CD14-positive monocyte (primary cell): ENCODE results near the gene ZNF546. TPM values are rescaled to one million over a fixed set of nuclear protein-coding genes. Genes with fewer than 3 reads are reported as not detected.

Experiments
- DNase-seq, 3 donors: peaks; one replicate each; pipeline ENCODE4 v3.0.0-alpha.2; 2011 to 2022
- H2AFZ ChIP-seq: 2 replicates; pipeline ENCODE4 v1.6.0; 2012; ENCODE audit warnings: mild to moderate bottlenecking, low read depth, low read length, inconsistent platforms; ENCODE audit not compliant: insufficient read depth, poor library complexity, severe bottlenecking
- H3K27ac ChIP-seq, 2 donors: 1 replicate in 1 of 2; 2 replicates in 1 of 2; pipeline ENCODE4 v1.5.1; 2012 to 2013; ENCODE audit warnings: low read length in 2 of 2, control low read depth in 1 of 2, inconsistent platforms in 1 of 2, low read depth in 1 of 2, mild to moderate bottlenecking in 1 of 2
- H3K27me3 ChIP-seq, 2 donors: one replicate each; pipeline versions ENCODE4 v1.6.0 to v1.6.1; 2011 to 2013; ENCODE audit warnings: low read length in 2 of 2; ENCODE audit not compliant: control insufficient read depth in 2 of 2, insufficient read depth in 2 of 2
- H3K36me3 ChIP-seq, 2 donors: replicated peaks in 1 of 2; 1 replicate in 1 of 2; 2 replicates in 1 of 2; pipeline versions ENCODE4 v1.5.1 to v1.6.1; 2012 to 2013; ENCODE audit warnings: low read length in 2 of 2, control low read depth in 1 of 2, inconsistent platforms in 1 of 2, mild to moderate bottlenecking in 1 of 2; ENCODE audit not compliant: insufficient read depth in 2 of 2, control insufficient read depth in 1 of 2
- H3K4me1 ChIP-seq, 2 donors: 1 replicate in 1 of 2; 2 replicates in 1 of 2; pipeline versions ENCODE4 v1.5.1 to v1.6.1; 2012 to 2013; ENCODE audit warnings: low read length in 2 of 2, control low read depth in 1 of 2, inconsistent platforms in 1 of 2, mild to moderate bottlenecking in 1 of 2, moderate library complexity in 1 of 2; ENCODE audit not compliant: insufficient read depth in 2 of 2, control insufficient read depth in 1 of 2
- H3K4me2 ChIP-seq: replicated peaks from 2 replicates; pipeline ENCODE3; 2012; ENCODE audit warnings: low read length, moderate library complexity, mild to moderate bottlenecking; ENCODE audit not compliant: poor library complexity, severe bottlenecking; ENCODE audit errors: extremely low read depth
- H3K4me3 ChIP-seq, 3 experiments: fragments of 200-600 bp in 1 of 3; sonication (generic) in 1 of 3; replicated peaks in 1 of 3; 1 replicate in 2 of 3; 2 replicates in 1 of 3; pipeline ENCODE4 v1.5.1; 2011 to 2013; ENCODE audit warnings: low read length in 3 of 3, mild to moderate bottlenecking in 3 of 3, control low read depth in 2 of 3, low read depth in 2 of 3, inconsistent platforms in 1 of 3, moderate library complexity in 1 of 3
- H3K79me2 ChIP-seq: 2 replicates; pipeline ENCODE4 v1.6.0; 2012; ENCODE audit warnings: mild to moderate bottlenecking, control low read depth, inconsistent platforms, low read length, moderate library complexity; ENCODE audit not compliant: insufficient read depth
- H3K9ac ChIP-seq: 2 replicates; pipeline ENCODE4 v1.6.0; 2017; ENCODE audit warnings: low read length, mild to moderate bottlenecking; ENCODE audit not compliant: insufficient read depth, poor library complexity, severe bottlenecking
- H3K9me3 ChIP-seq, 2 donors: replicated peaks in 1 of 2; 1 replicate in 1 of 2; 2 replicates in 1 of 2; pipeline versions ENCODE4 v1.5.1 to v1.6.1; 2012 to 2013; ENCODE audit warnings: low read length in 2 of 2, control low read depth in 1 of 2; ENCODE audit not compliant: control insufficient read depth in 1 of 2, insufficient read depth in 1 of 2
- H4K20me1 ChIP-seq: 2 replicates; pipeline ENCODE4 v1.6.0; 2012; ENCODE audit warnings: mild to moderate bottlenecking, low read length, control low read depth, moderate library complexity; ENCODE audit not compliant: insufficient read depth
- H3K27ac Mint-ChIP-seq, 7 donors: one replicate each; pipeline ENCODE4 v1.8.0; 2020; ENCODE audit warnings: mild to moderate bottlenecking in 7 of 7, mixed read lengths in 7 of 7, moderate library complexity in 6 of 7, inconsistent platforms in 2 of 7
- H3K27me3 Mint-ChIP-seq, 3 donors: one replicate each; pipeline ENCODE4 v1.8.0; 2021 to 2022; ENCODE audit warnings: low read depth in 3 of 3, mild to moderate bottlenecking in 3 of 3, mixed read lengths in 3 of 3, moderate library complexity in 3 of 3, inconsistent platforms in 1 of 3
- H3K36me3 Mint-ChIP-seq, 2 donors: one replicate each; pipeline ENCODE4 v1.8.0; 2020; ENCODE audit warnings: mixed read lengths in 2 of 2, inconsistent platforms in 1 of 2, mild to moderate bottlenecking in 1 of 2
- H3K4me1 Mint-ChIP-seq: one replicate; pipeline ENCODE4 v1.8.0; 2020; ENCODE audit warnings: mild to moderate bottlenecking, mixed read lengths
- H3K4me3 Mint-ChIP-seq, 2 donors: one replicate each; pipeline ENCODE4 v1.8.0; 2020; ENCODE audit warnings: mild to moderate bottlenecking in 2 of 2, mixed read lengths in 2 of 2, moderate library complexity in 1 of 2
- H3K9me3 Mint-ChIP-seq, 7 donors: one replicate each; pipeline ENCODE4 v1.8.0; 2020 to 2022; ENCODE audit warnings: mixed read lengths in 7 of 7, mild to moderate bottlenecking in 6 of 7, moderate library complexity in 6 of 7, inconsistent platforms in 2 of 7
- WGBS: methylation state at CpG from one replicate; pipeline ENCODE4 v1.1.5; 2013; ENCODE audit warnings: missing lambda C conversion rate; ENCODE audit not compliant: insufficient coverage; 5-methylcytosine and 5-hydroxymethylcytosine counted together
- intact Hi-C, 2 donors: fragments of 100-400 bp; cut with micrococcal nuclease; formaldehyde crosslinking; loops; one replicate each; pipeline versions ENCODE4 v1.15.0 to v1.15.1; 2023
- polyA plus RNA-seq, 3 donors: library from polyadenylated mRNA; depleted of rRNA in 1 of 3; unstranded in 2 of 3; stranded (reverse) in 1 of 3; fragments of 300-500 nt in 2 of 3; fragments of >200 nt in 1 of 3; fragmentation: Illumina TruSeq in 2 of 3; gene quantifications; 1 replicate in 2 of 3; 2 replicates in 1 of 3; pipeline ENCODE4 v1.2.3, GENCODE V29; 2012 to 2021
- TF ChIP-seq, protein P1 (sequence below): fragments of 200-600 bp; IDR thresholded peaks from one replicate; pipeline ENCODE4 v1.8.0; 2022; ENCODE audit warnings: antibody characterized with exemption, mild to moderate bottlenecking

Gene ZNF546
- polyA plus RNA-seq, 3 donors = 1.3 to 2.3 (median 1.4) TPM

DNA sequence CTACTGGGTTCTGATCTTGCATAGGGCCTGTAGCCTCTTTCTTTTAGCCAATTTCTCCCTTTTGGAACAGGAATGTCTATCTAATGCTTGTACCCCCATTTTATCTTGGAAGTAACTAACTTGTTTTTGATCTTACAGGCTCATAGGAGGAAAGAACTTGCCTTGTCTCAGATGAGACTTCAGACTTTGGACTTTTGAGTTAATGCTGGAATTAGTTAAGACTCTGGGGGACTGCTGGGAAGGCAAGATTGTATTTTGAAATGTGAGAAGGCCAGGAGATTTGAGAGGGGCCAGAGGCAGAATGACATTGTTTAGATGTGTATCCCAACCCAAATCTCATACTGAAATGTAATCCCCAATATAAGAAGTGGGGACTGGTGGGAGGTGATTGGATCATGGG is 2.5 kb upstream of the ZNF546 start:
- Histone ChIP-seq H3K9me3 (peaks cover 6 to 8% of the 10 kb centered on the region in 2 donors), H3K27ac (no peak overlapping the region), H3K27me3 (no peaks in the 10 kb centered on the region), H3K4me2 (no peak overlapping the region), H3K36me3 (no peaks in the 10 kb centered on the region), H2AFZ (no peak overlapping the region), H4K20me1 (no peaks in the 10 kb centered on the region), H3K4me3 (no peak overlapping the region), H3K4me1 (peaks cover 13 to 20% of the 10 kb centered on the region in 2 donors), H3K9ac (no peak overlapping the region), H3K79me2 (peaks cover 12% of the 10 kb centered on the region)
- TF ChIP-seq, protein P1, sequence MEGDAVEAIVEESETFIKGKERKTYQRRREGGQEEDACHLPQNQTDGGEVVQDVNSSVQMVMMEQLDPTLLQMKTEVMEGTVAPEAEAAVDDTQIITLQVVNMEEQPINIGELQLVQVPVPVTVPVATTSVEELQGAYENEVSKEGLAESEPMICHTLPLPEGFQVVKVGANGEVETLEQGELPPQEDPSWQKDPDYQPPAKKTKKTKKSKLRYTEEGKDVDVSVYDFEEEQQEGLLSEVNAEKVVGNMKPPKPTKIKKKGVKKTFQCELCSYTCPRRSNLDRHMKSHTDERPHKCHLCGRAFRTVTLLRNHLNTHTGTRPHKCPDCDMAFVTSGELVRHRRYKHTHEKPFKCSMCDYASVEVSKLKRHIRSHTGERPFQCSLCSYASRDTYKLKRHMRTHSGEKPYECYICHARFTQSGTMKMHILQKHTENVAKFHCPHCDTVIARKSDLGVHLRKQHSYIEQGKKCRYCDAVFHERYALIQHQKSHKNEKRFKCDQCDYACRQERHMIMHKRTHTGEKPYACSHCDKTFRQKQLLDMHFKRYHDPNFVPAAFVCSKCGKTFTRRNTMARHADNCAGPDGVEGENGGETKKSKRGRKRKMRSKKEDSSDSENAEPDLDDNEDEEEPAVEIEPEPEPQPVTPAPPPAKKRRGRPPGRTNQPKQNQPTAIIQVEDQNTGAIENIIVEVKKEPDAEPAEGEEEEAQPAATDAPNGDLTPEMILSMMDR = no peak
- Mint-ChIP-seq H3K4me1 (peaks cover 22% of the 10 kb centered on the region), H3K4me3 (no peak overlapping the region), H3K36me3 (no peaks in the 10 kb centered on the region), H3K9me3 (peaks cover 2 to 13% (median 7%) of the 10 kb centered on the region in 7 donors), H3K27me3 (peaks cover 0 to 3% (median 2%) of the 10 kb centered on the region in 3 donors), H3K27ac (no peak overlapping the region)
- DNase-seq = no peak
- intact Hi-C loops = no loop called here

DNA sequence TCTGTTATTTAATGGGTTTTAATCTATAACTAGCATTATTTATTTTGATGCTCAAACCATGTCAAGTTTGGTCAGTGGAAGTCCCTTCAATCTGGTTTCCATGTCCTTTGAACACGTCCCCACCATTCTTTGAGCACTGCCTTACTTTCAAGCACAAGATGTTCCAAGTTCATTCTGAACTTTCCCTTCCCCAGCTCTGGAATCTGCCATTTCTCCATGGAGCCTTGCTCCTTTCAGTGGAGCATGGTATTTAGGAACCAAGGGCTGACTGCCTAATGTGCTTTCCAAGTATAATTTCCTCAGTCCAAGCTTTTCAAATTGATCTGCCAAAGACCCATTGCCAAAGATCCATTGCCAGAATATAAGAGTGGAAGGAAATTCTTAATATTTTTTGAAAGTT is 1.1 kb upstream of the ZNF546 start:
- H3K4me3 ChIP-seq = peak overlapping the region in 1 of 3 experiments; percentile 82
- peak overlapping the region; percentile 93 for H2AFZ ChIP-seq
- Mint-ChIP-seq H3K27me3 (peaks cover 0 to 3% (median 2%) of the 10 kb centered on the region in 3 donors), H3K36me3 (peaks cover 2 to 4% of the 10 kb centered on the region in 2 donors), H3K4me3 (no peak overlapping the region), H3K27ac (peak overlapping the region in 1 of 7 donors; percentile 77), H3K4me1 (peaks cover 22% of the 10 kb centered on the region), H3K9me3 (peaks cover 2 to 13% (median 7%) of the 10 kb centered on the region in 7 donors)
- H3K4me2 ChIP-seq = peak overlapping the region; percentile 76
- intact Hi-C loops = no loop called here
- peaks cover 6 to 8% of the 10 kb centered on the region in 2 donors for H3K9me3 ChIP-seq
- H3K27me3 ChIP-seq = no peaks in the 10 kb centered on the region
- H3K79me2 ChIP-seq = peaks cover 12% of the 10 kb centered on the region
- H3K36me3 ChIP-seq = no peaks in the 10 kb centered on the region
- H3K27ac ChIP-seq = no peak overlapping the region
- DNase-seq = no peak
- TF ChIP-seq, protein P1 = no peak
- H3K4me1 ChIP-seq = peaks cover 13 to 20% of the 10 kb centered on the region in 2 donors
- no peak overlapping the region for H3K9ac ChIP-seq
- 100% methylated on average over 1 of the region's 1 CpG for WGBS
- no peaks in the 10 kb centered on the region for H4K20me1 ChIP-seq
